CD4-positive, alpha-beta memory T cell (primary cell): Measurements from ENCODE around the gene BCAS4. TPM values are rescaled to one million over a fixed set of nuclear protein-coding genes. Genes with fewer than 3 reads are reported as not detected.

Source experiments
- CTCF ChIA-PET: fragments of 350-600 bp; sonication (Branson Sonifier 250); formaldehyde crosslinking; loops from one replicate; lab custom pipeline; 2021; ENCODE audit warnings: inconsistent platforms; ENCODE audit not compliant: partially characterized antibody; lab: Charles Lee
- POLR2A ChIA-PET: fragments of 350-600 bp; sonication (Branson Sonifier 250); formaldehyde crosslinking; loops from one replicate; lab custom pipeline; 2021; ENCODE audit not compliant: partially characterized antibody; lab: Charles Lee
- DNase-seq, 5 donors: peaks; one replicate each; pipeline versions ENCODE4 v3.0.0 to v3.0.0-alpha.2; 2020 to 2022; ENCODE audit warnings: mixed read lengths in 1 of 5
- H3K27ac ChIP-seq: one replicate; pipeline ENCODE4 v1.7.0; 2013; ENCODE audit warnings: low read depth, low read length
- H3K27me3 ChIP-seq: 2 replicates; pipeline ENCODE4 v1.7.0; 2013; ENCODE audit warnings: mild to moderate bottlenecking, low read length, moderate library complexity; ENCODE audit not compliant: insufficient read depth
- H3K36me3 ChIP-seq: 2 replicates; pipeline ENCODE4 v1.7.0; 2013; ENCODE audit warnings: mild to moderate bottlenecking, low read length, moderate library complexity; ENCODE audit not compliant: insufficient read depth
- H3K4me1 ChIP-seq: 2 replicates; pipeline ENCODE4 v1.7.0; 2013; ENCODE audit warnings: mild to moderate bottlenecking, low read length, moderate library complexity; ENCODE audit not compliant: insufficient read depth
- H3K4me3 ChIP-seq, 2 donors: one replicate each; pipeline ENCODE4 v1.7.0; 2013; ENCODE audit warnings: low read length in 2 of 2, mild to moderate bottlenecking in 1 of 2
- H3K9me3 ChIP-seq, 2 donors: one replicate each; pipeline ENCODE4 v1.7.0; 2013; ENCODE audit warnings: low read length in 2 of 2, control low read depth in 1 of 2; ENCODE audit not compliant: control insufficient read depth in 1 of 2
- H3K27ac Mint-ChIP-seq, 7 donors: one replicate each; pipeline ENCODE4 v1.8.0; 2020 to 2021; ENCODE audit warnings: mixed read lengths in 7 of 7, mild to moderate bottlenecking in 6 of 7, inconsistent platforms in 3 of 7, moderate library complexity in 3 of 7
- H3K27me3 Mint-ChIP-seq, 2 donors: one replicate each; pipeline ENCODE4 v1.8.0; 2020 to 2021; ENCODE audit warnings: mixed read lengths in 2 of 2
- H3K36me3 Mint-ChIP-seq, 2 donors: one replicate each; pipeline ENCODE4 v1.8.0; 2020 to 2021; ENCODE audit warnings: mixed read lengths in 2 of 2, inconsistent platforms in 1 of 2, mild to moderate bottlenecking in 1 of 2
- H3K4me1 Mint-ChIP-seq, 4 donors: one replicate each; pipeline ENCODE4 v1.8.0; 2020 to 2021; ENCODE audit warnings: mixed read lengths in 4 of 4, mild to moderate bottlenecking in 1 of 4
- H3K4me3 Mint-ChIP-seq, 8 donors: one replicate each; pipeline ENCODE4 v1.8.0; 2020 to 2021; ENCODE audit warnings: mixed read lengths in 8 of 8, mild to moderate bottlenecking in 7 of 8, moderate library complexity in 6 of 8, inconsistent platforms in 3 of 8
- H3K9me3 Mint-ChIP-seq, 8 donors: one replicate each; pipeline ENCODE4 v1.8.0; 2020 to 2021; ENCODE audit warnings: mixed read lengths in 8 of 8, mild to moderate bottlenecking in 5 of 8, inconsistent platforms in 3 of 8, moderate library complexity in 1 of 8
- intact Hi-C: fragments of 100-400 bp; cut with micrococcal nuclease; formaldehyde crosslinking; loops from one replicate; pipeline ENCODE4 v1.15.1; 2023
- polyA plus RNA-seq, 2 donors: library from polyadenylated mRNA; unstranded; fragments of 300-500 nt; fragmentation: Illumina TruSeq; gene quantifications; one replicate each; pipeline ENCODE4 v1.2.3, GENCODE V29; 2021
- total RNA-seq, 2 experiments: library from RNA; stranded (reverse); gene quantifications; one replicate each; pipeline ENCODE4 v1.2.3, GENCODE V29; 2021

BCAS4 gene
- total and polyA plus RNA-seq, 4 experiments from 2014 or later: 10.8 to 17.8 (median 16.1) TPM

GRCh38 chr20:50900261-50900660, 105.4 kb downstream of the BCAS4 start:
- Mint-ChIP-seq H3K9me3 (no peaks in the 10 kb centered on the region), H3K27me3 (no peaks in the 10 kb centered on the region), H3K27ac (peak overlapping the region in 1 of 7 donors; percentile 61), H3K4me3 (no peak overlapping the region), H3K4me1 (peaks cover 11 to 45% (median 31%) of the 10 kb centered on the region in 4 donors), H3K36me3 (peaks cover 24 to 66% of the 10 kb centered on the region in 2 donors)
- H3K36me3 ChIP-seq: peaks cover 39% of the 10 kb centered on the region
- intact Hi-C loops: no loop called here
- no peak overlapping the region for H3K27ac ChIP-seq
- CTCF ChIA-PET: interaction anchor here (0.7 to 2.0 kb wide), 4 partner anchors 29 to 1686 kb away, joined by 4 to 6 read pairs (median 5); partner anchors contain the start of genes ADNP and BCAS4
- no peaks in the 10 kb centered on the region for H3K9me3 ChIP-seq
- no peak overlapping the region for H3K4me3 ChIP-seq
- H3K27me3 ChIP-seq: no peaks in the 10 kb centered on the region
- H3K4me1 ChIP-seq: peaks cover 26% of the 10 kb centered on the region
- POLR2A ChIA-PET: interaction anchor here (0.6 kb wide), 1 partner anchor 13 kb away, joined by 3 read pairs; no protein-coding TSS in a partner anchor
- no peak for DNase-seq

GRCh38 chr20:50901301-50901700, 106.4 kb downstream of the BCAS4 start:
- no peak for DNase-seq
- H3K27ac Mint-ChIP-seq: peak overlapping the region in 2 of 7 donors; percentile 47 to 52
- peaks cover 36% of the 10 kb centered on the region for H3K4me1 ChIP-seq
- CTCF ChIA-PET: interaction anchor here (1.5 to 2.0 kb wide), 2 partner anchors 28 to 29 kb away, joined by 5 to 6 read pairs; partner anchors contain the start of gene ADNP
- H3K4me1 Mint-ChIP-seq: peaks cover 15 to 52% (median 37%) of the 10 kb centered on the region in 4 donors
- H3K27me3 ChIP-seq: no peaks in the 10 kb centered on the region
- H3K27me3 Mint-ChIP-seq: no peaks in the 10 kb centered on the region
- intact Hi-C loops: no loop called here
- H3K36me3 Mint-ChIP-seq: peaks cover 24 to 65% of the 10 kb centered on the region in 2 donors
- POLR2A ChIA-PET: no interaction called here
- no peaks in the 10 kb centered on the region for H3K9me3 ChIP-seq
- H3K9me3 Mint-ChIP-seq: no peaks in the 10 kb centered on the region
- H3K4me3 Mint-ChIP-seq: no peak overlapping the region
- H3K36me3 ChIP-seq: peaks cover 39% of the 10 kb centered on the region
- H3K4me3 ChIP-seq: no peak overlapping the region
- H3K27ac ChIP-seq: no peak overlapping the region

- Histone ChIP-seq H3K27me3 (no peaks in the 10 kb centered on the region), H3K4me3 (no peak overlapping the region), H3K4me1 (peaks cover 48% of the 10 kb centered on the region), H3K9me3 (no peaks in the 10 kb centered on the region), H3K27ac (no peak overlapping the region), H3K36me3 (peaks cover 27% of the 10 kb centered on the region)
- POLR2A ChIA-PET: interaction anchor here (1.0 kb wide), 1 partner anchor 14 kb away, joined by 3 read pairs; no protein-coding TSS in a partner anchor
- no peak for DNase-seq
- peaks cover 14 to 61% (median 39%) of the 10 kb centered on the region in 4 donors for H3K4me1 Mint-ChIP-seq
- no peaks in the 10 kb centered on the region for H3K9me3 Mint-ChIP-seq
- CTCF ChIA-PET: interaction anchor here (0.8 to 1.0 kb wide), 2 partner anchors 17 to 113 kb away, joined by 3 to 4 read pairs; no protein-coding TSS in a partner anchor
- no peaks in the 10 kb centered on the region for H3K27me3 Mint-ChIP-seq
- intact Hi-C loops: no loop called here
- peaks cover 15 to 49% of the 10 kb centered on the region in 2 donors for H3K36me3 Mint-ChIP-seq
- peak overlapping the region in 1 of 8 donors; percentile 17 for H3K4me3 Mint-ChIP-seq
- H3K27ac Mint-ChIP-seq: peak overlapping the region in 4 of 7 donors; percentile 14 to 38 (median 22)
Measured at GRCh38 chr20:50903353-50904051, 108.6 kb downstream of the BCAS4 start.

GRCh38 chr20:50904067-50904570, 109.3 kb downstream of the BCAS4 start:
- H3K27me3 Mint-ChIP-seq: no peaks in the 10 kb centered on the region
- H3K4me1 Mint-ChIP-seq: peaks cover 16 to 66% (median 42%) of the 10 kb centered on the region in 4 donors
- H3K27ac Mint-ChIP-seq: peak overlapping the region in 3 of 7 donors; percentile 29 to 88 (median 62)
- Histone ChIP-seq H3K4me3 (no peak overlapping the region), H3K4me1 (peaks cover 53% of the 10 kb centered on the region), H3K27ac (no peak overlapping the region), H3K9me3 (no peaks in the 10 kb centered on the region), H3K36me3 (peaks cover 26% of the 10 kb centered on the region), H3K27me3 (no peaks in the 10 kb centered on the region)
- intact Hi-C loops: no loop called here
- no peaks in the 10 kb centered on the region for H3K9me3 Mint-ChIP-seq
- CTCF ChIA-PET: interaction anchor here (1.0 kb wide), 1 partner anchor 114 kb away, joined by 3 read pairs; no protein-coding TSS in a partner anchor
- peaks cover 11 to 48% of the 10 kb centered on the region in 2 donors for H3K36me3 Mint-ChIP-seq
- DNase-seq: no peak
- POLR2A ChIA-PET: no interaction called here
- H3K4me3 Mint-ChIP-seq: no peak overlapping the region

- no peak overlapping the region for H3K4me3 ChIP-seq
- DNase-seq: no peak
- Mint-ChIP-seq H3K27me3 (no peaks in the 10 kb centered on the region), H3K27ac (peak overlapping the region in 5 of 7 donors; percentile 10 to 85 (median 74)), H3K36me3 (peaks cover 3 to 23% of the 10 kb centered on the region in 2 donors), H3K9me3 (no peaks in the 10 kb centered on the region), H3K4me3 (peak overlapping the region in 2 of 8 donors; percentile 11 to 43), H3K4me1 (peaks cover 44 to 83% (median 61%) of the 10 kb centered on the region in 4 donors)
- H3K36me3 ChIP-seq: no peaks in the 10 kb centered on the region
- ChIA-PET POLR2A (interaction anchor here (1.5 to 1.6 kb wide), 2 partner anchors 20 to 22 kb away, joined by 4 to 6 read pairs; partner anchors contain the start of gene ADNP), CTCF (interaction anchor here (0.8 to 2.4 kb wide), 5 partner anchors 13 to 27 kb away, joined by 3 to 12 read pairs (median 5); partner anchors contain the start of gene ADNP)
- intact Hi-C loops: no loop called here
- no peaks in the 10 kb centered on the region for H3K9me3 ChIP-seq
- H3K4me1 ChIP-seq: peaks cover 77% of the 10 kb centered on the region
- no peak overlapping the region for H3K27ac ChIP-seq
- H3K27me3 ChIP-seq: no peaks in the 10 kb centered on the region
Measured at GRCh38 chr20:50909413-50909812, 114.6 kb downstream of the BCAS4 start.

- H3K27me3 ChIP-seq: no peaks in the 10 kb centered on the region
- no peaks in the 10 kb centered on the region for H3K9me3 ChIP-seq
- no peaks in the 10 kb centered on the region for H3K36me3 ChIP-seq
- no peaks in the 10 kb centered on the region for H3K9me3 Mint-ChIP-seq
- intact Hi-C loops: no loop called here
- POLR2A ChIA-PET: interaction anchor here (0.9 kb wide), 1 partner anchor 19 kb away, joined by 5 read pairs; no protein-coding TSS in a partner anchor
- H3K27me3 Mint-ChIP-seq: no peaks in the 10 kb centered on the region
- peak overlapping the region in 2 of 7 donors; percentile 22 to 49 for H3K27ac Mint-ChIP-seq
- CTCF ChIA-PET: interaction anchor here (1.3 to 2.4 kb wide), 3 partner anchors 19 to 117 kb away, joined by 3 to 12 read pairs (median 6); partner anchors contain the start of gene BCAS4
- H3K4me1 ChIP-seq: peaks cover 77% of the 10 kb centered on the region
- no peak overlapping the region for H3K4me3 ChIP-seq
- DNase-seq: no peak
- H3K27ac ChIP-seq: no peak overlapping the region
- peak overlapping the region in 3 of 8 donors; percentile 46 to 57 (median 50) for H3K4me3 Mint-ChIP-seq
- H3K4me1 Mint-ChIP-seq: peaks cover 51 to 84% (median 65%) of the 10 kb centered on the region in 4 donors
- peaks cover 3 to 23% of the 10 kb centered on the region in 2 donors for H3K36me3 Mint-ChIP-seq
Measured at GRCh38 chr20:50911030-50911429, 116.2 kb downstream of the BCAS4 start.
